ENCODE data around the gene RPUSD3.

RPUSD3 gene

GRCh38 chr3:9864200-9864927, 20.6 kb upstream of the RPUSD3 start:
- DNase-seq (ENCODE audit: low spot score) = peak; percentile 85
- Histone ChIP-seq H3K4me3 (peak overlapping the region; percentile 56), H3K27ac (peak overlapping the region; percentile 54 to 86)
- TF ChIP-seq CTCF (IDR thresholded peaks at IDR 0.05) = no peak

GRCh38 chr3:9863058-9863772, 19.4 kb upstream of the RPUSD3 start:
- no peak for TF ChIP-seq CTCF (IDR thresholded peaks at IDR 0.05)
- H3K4me3 ChIP-seq = peak overlapping the region; percentile 63
- H3K27ac ChIP-seq = peak overlapping the region; percentile 50 to 56
- no peak for DNase-seq (ENCODE audit: low spot score)

GRCh38 chr3:9862391-9863057, 18.7 kb upstream of the RPUSD3 start:
- no peak for DNase-seq (ENCODE audit: low spot score)
- Histone ChIP-seq H3K27ac (peak overlapping the region; percentile 50 to 56), H3K4me3 (peak overlapping the region; percentile 63)
- TF ChIP-seq CTCF (IDR thresholded peaks at IDR 0.05) = no peak

GRCh38 chr3:9861626-9862130, 17.9 kb upstream of the RPUSD3 start:
- Histone ChIP-seq H3K4me3 (no peak overlapping the region), H3K27ac (peak overlapping the region in 1 of 2 donors; percentile 56)
- TF ChIP-seq CTCF (IDR thresholded peaks at IDR 0.05) = no peak
- no peak for DNase-seq (ENCODE audit: low spot score)

GRCh38 chr3:9861201-9861600, 17.4 kb upstream of the RPUSD3 start:
- H3K27ac ChIP-seq = no peak overlapping the region
- H3K4me3 ChIP-seq = no peak overlapping the region
- TF ChIP-seq CTCF (IDR thresholded peaks at IDR 0.05) = no peak
- DNase-seq (ENCODE audit: low spot score) = no peak

GRCh38 chr3:9859530-9860025, 15.8 kb upstream of the RPUSD3 start:
- no peak overlapping the region for H3K4me3 ChIP-seq
- no peak overlapping the region for H3K27ac ChIP-seq
- no peak for DNase-seq (ENCODE audit: low spot score)
- TF ChIP-seq CTCF (IDR thresholded peaks at IDR 0.05) = no peak

Data from coronary artery (tissue), 2 donors.